HG02970 (cell line): Measurements from ENCODE around the gene YBEY.
"Not testable (repeated sequence)": the region's sequence is repeated elsewhere in the genome, so short reads cannot be mapped to it uniquely, and the experiment has no call there.

Experiments
- ATAC-seq: cut with Tn5 transposase; IDR thresholded peaks from one replicate; pipeline ENCODE4 v1.9.1; 2021; ENCODE audit warnings: mild to moderate bottlenecking, moderate library complexity, moderate number of reproducible peaks; ENCODE audit not compliant: unreplicated experiment, low FRiP score

Gene YBEY

GRCh38 chr21:46299167-46299566 lies 13.0 kb downstream of the YBEY start:
- ATAC-seq = no peak

- no peak for ATAC-seq
Measured at GRCh38 chr21:46301759-46302158, 15.6 kb downstream of the YBEY start.

GRCh38 chr21:46304437-46304836 lies 18.3 kb downstream of the YBEY start:
- no peak for ATAC-seq

- ATAC-seq = no peak
Measured at GRCh38 chr21:46304955-46305354, 18.8 kb downstream of the YBEY start.

GRCh38 chr21:46307625-46308024 lies 21.5 kb downstream of the YBEY start:
- no peak for ATAC-seq

GRCh38 chr21:46308431-46308830 lies 22.3 kb downstream of the YBEY start:
- ATAC-seq = no peak

GRCh38 chr21:46310260-46310659 lies 24.1 kb downstream of the YBEY start:
- ATAC-seq = not testable (repeated sequence)

GRCh38 chr21:46311568-46311967 lies 25.4 kb downstream of the YBEY start:
- ATAC-seq = no peak

GRCh38 chr21:46312949-46313348 lies 26.8 kb downstream of the YBEY start:
- no peak for ATAC-seq

- no peak for ATAC-seq
Measured at GRCh38 chr21:46314441-46315020, 28.4 kb downstream of the YBEY start.

- ATAC-seq = no peak
Measured at GRCh38 chr21:46316708-46317324, 30.7 kb downstream of the YBEY start.

GRCh38 chr21:46317710-46318463 lies 31.7 kb downstream of the YBEY start:
- no peak for ATAC-seq

GRCh38 chr21:46318464-46318845 lies 32.3 kb downstream of the YBEY start:
- no peak for ATAC-seq

- no peak for ATAC-seq
Measured at GRCh38 chr21:46319186-46319585, 33.0 kb downstream of the YBEY start.

- ATAC-seq = no peak
Measured at GRCh38 chr21:46320331-46320801, 34.2 kb downstream of the YBEY start.

GRCh38 chr21:46322351-46323226 lies 36.4 kb downstream of the YBEY start:
- no peak for ATAC-seq

GRCh38 chr21:46323227-46323709 lies 37.1 kb downstream of the YBEY start:
- ATAC-seq = no peak

- ATAC-seq = peak; percentile 79
Measured at GRCh38 chr21:46323710-46324389, 37.7 kb downstream of the YBEY start, which contains the start of the genes C21orf58 and PCNT. Gene C21orf58 (minus strand): TSS chr21:46323870. CDS start chr21:46322738, 1,132 bp downstream. Gene PCNT (plus strand): TSS chr21:46324156. CDS start chr21:46324229, 73 bp downstream.

- ATAC-seq = peak; percentile 46
Measured at GRCh38 chr21:46324390-46325072, 38.4 kb downstream of the YBEY start.
